ENCODE results near the gene CYP2U1.
"Not testable (repeated sequence)": the region's sequence is repeated elsewhere in the genome, so short reads cannot be mapped to it uniquely, and the experiment has no call there.

The CYP2U1 gene

GRCh38 chr4:107922486-107923473, 8.6 kb upstream of the CYP2U1 start:
- DNase-seq, result no peak

- not testable (repeated sequence) for DNase-seq
Measured at GRCh38 chr4:107925713-107926112, 5.6 kb upstream of the CYP2U1 start.

- not testable (repeated sequence) for DNase-seq
Measured at GRCh38 chr4:107926875-107927274, 4.5 kb upstream of the CYP2U1 start.

GRCh38 chr4:107931775-107932321, 499 bp downstream of the CYP2U1 start:
- DNase-seq, result peak; percentile 5 to 9 (median 8)

- DNase-seq, result no peak
Measured at GRCh38 chr4:107935246-107935645, 3.9 kb downstream of the CYP2U1 start.

- no peak for DNase-seq
Measured at GRCh38 chr4:107937040-107937439, 5.7 kb downstream of the CYP2U1 start.

- no peak for DNase-seq
Measured at GRCh38 chr4:107939307-107939706, 8.0 kb downstream of the CYP2U1 start.

GRCh38 chr4:107945809-107946208, 14.5 kb downstream of the CYP2U1 start:
- DNase-seq, result no peak

GRCh38 chr4:107950746-107951540, 19.6 kb downstream of the CYP2U1 start:
- no peak for DNase-seq

GRCh38 chr4:107951551-107951950, 20.2 kb downstream of the CYP2U1 start:
- no peak for DNase-seq

- DNase-seq, result no peak
Measured at GRCh38 chr4:107956011-107956410, 24.7 kb downstream of the CYP2U1 start.

GRCh38 chr4:107966903-107967302, 35.6 kb downstream of the CYP2U1 start:
- DNase-seq, result no peak

- not testable (repeated sequence) for DNase-seq
Measured at GRCh38 chr4:107967519-107967918, 36.2 kb downstream of the CYP2U1 start.

- not testable (repeated sequence) for DNase-seq
Measured at GRCh38 chr4:107967921-107968320, 36.6 kb downstream of the CYP2U1 start.

- DNase-seq, result no peak
Measured at GRCh38 chr4:107970063-107970798, 38.9 kb downstream of the CYP2U1 start.

- DNase-seq, result no peak
Measured at GRCh38 chr4:107972605-107973004, 41.3 kb downstream of the CYP2U1 start.

- DNase-seq, result no peak
Measured at GRCh38 chr4:107974523-107974922, 43.2 kb downstream of the CYP2U1 start.

- no peak for DNase-seq
Measured at GRCh38 chr4:107977482-107977881, 46.1 kb downstream of the CYP2U1 start.

- DNase-seq, result no peak
Measured at GRCh38 chr4:107977966-107978705, 46.8 kb downstream of the CYP2U1 start.

GRCh38 chr4:107978716-107979451, 47.5 kb downstream of the CYP2U1 start:
- no peak for DNase-seq
